ENCODE measurements around the gene IRS1.

The IRS1 gene

GRCh38 chr2:226793646-226794045 is 6.0 kb downstream of the IRS1 start:
- TF ChIP-seq CEBPB (IDR thresholded peaks at IDR 0.05): no peak
- no peak for TF ChIP-seq RAD21 (IDR thresholded peaks at IDR 0.05; ENCODE audit: low read depth)
- TF ChIP-seq, protein P1, sequence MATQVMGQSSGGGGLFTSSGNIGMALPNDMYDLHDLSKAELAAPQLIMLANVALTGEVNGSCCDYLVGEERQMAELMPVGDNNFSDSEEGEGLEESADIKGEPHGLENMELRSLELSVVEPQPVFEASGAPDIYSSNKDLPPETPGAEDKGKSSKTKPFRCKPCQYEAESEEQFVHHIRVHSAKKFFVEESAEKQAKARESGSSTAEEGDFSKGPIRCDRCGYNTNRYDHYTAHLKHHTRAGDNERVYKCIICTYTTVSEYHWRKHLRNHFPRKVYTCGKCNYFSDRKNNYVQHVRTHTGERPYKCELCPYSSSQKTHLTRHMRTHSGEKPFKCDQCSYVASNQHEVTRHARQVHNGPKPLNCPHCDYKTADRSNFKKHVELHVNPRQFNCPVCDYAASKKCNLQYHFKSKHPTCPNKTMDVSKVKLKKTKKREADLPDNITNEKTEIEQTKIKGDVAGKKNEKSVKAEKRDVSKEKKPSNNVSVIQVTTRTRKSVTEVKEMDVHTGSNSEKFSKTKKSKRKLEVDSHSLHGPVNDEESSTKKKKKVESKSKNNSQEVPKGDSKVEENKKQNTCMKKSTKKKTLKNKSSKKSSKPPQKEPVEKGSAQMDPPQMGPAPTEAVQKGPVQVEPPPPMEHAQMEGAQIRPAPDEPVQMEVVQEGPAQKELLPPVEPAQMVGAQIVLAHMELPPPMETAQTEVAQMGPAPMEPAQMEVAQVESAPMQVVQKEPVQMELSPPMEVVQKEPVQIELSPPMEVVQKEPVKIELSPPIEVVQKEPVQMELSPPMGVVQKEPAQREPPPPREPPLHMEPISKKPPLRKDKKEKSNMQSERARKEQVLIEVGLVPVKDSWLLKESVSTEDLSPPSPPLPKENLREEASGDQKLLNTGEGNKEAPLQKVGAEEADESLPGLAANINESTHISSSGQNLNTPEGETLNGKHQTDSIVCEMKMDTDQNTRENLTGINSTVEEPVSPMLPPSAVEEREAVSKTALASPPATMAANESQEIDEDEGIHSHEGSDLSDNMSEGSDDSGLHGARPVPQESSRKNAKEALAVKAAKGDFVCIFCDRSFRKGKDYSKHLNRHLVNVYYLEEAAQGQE (IDR thresholded peaks at IDR 0.05; ENCODE audit: low read depth): no peak
- TF ChIP-seq MAX (IDR thresholded peaks at IDR 0.05): no peak
- TF ChIP-seq TEAD4 (IDR thresholded peaks at IDR 0.05): no peak
- TF ChIP-seq CREB1 (IDR thresholded peaks at IDR 0.05; ENCODE audit: low read depth): no peak
- TF ChIP-seq NFIC (IDR thresholded peaks at IDR 0.05): no peak
- no peak for TF ChIP-seq EP300 (IDR thresholded peaks at IDR 0.05; ENCODE audit: borderline replicate concordance)

- TF ChIP-seq NFIC (IDR thresholded peaks at IDR 0.05) (no peak), FOXM1 (IDR thresholded peaks at IDR 0.05; ENCODE audit: borderline replicate concordance, low read depth) (no peak), TEAD4 (IDR thresholded peaks at IDR 0.05) (no peak), TCF12 (IDR thresholded peaks at IDR 0.05; ENCODE audit: low read depth) (no peak), RAD21 (IDR thresholded peaks at IDR 0.05; ENCODE audit: low read depth) (no peak), EP300 (IDR thresholded peaks at IDR 0.05; ENCODE audit: borderline replicate concordance) (no peak), TAF1 (IDR thresholded peaks at IDR 0.05; ENCODE audit: low read depth) (no peak), USF1 (IDR thresholded peaks at IDR 0.05) (no peak), EGR1 (IDR thresholded peaks at IDR 0.05) (no peak), CREB1 (IDR thresholded peaks at IDR 0.05; ENCODE audit: low read depth) (no peak), CEBPB (IDR thresholded peaks at IDR 0.05) (no peak), YY1 (IDR thresholded peaks at IDR 0.05; ENCODE audit: low read depth) (no peak), ZBTB7A (IDR thresholded peaks at IDR 0.05; ENCODE audit: low read depth) (no peak), MAX (IDR thresholded peaks at IDR 0.05) (no peak)
- TF ChIP-seq, protein P1 (IDR thresholded peaks at IDR 0.05; ENCODE audit: low read depth): no peak
Measured at GRCh38 chr2:226792155-226792881, 7.3 kb downstream of the IRS1 start.

DNA sequence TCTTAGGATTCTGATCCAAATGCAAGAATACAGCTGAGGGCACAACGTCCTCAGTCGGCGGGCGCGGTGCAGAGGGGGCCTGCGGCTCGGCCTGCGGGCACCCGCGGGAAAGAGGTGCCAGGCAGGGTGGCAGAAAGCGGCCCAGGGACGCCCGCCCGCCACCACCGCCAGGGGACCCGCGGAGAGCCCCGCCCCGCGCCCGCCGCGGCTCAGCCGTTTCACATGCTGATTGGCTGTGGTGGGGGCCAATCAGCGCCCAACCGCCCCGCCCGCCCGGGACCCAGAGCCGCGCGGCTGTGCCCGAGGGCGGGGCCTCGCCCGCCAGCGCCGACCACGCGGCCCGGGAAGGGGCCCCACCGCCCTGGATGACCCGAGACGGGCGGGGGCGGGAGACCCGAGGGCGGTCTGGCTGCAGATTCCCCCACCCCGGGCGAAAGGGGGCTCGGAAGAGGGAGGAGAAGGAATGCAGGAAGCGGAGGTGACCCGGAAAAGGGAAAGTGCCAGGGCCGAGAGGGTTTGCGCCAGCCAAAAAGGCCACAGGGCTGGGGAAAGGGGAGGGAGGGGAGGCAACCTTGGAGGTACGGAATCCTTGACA is 8.0 kb downstream of the IRS1 start:
- TF ChIP-seq TEAD4 (IDR thresholded peaks at IDR 0.05) (0 out of 2 replicates have a peak, but pooled peaks have one; percentile 41), YY1 (IDR thresholded peaks at IDR 0.05; ENCODE audit: low read depth) (peak; percentile 2; the same call in 1 of the 2 replicates), CEBPB (IDR thresholded peaks at IDR 0.05) (no peak), TAF1 (IDR thresholded peaks at IDR 0.05; ENCODE audit: low read depth) (peak; percentile 63; the same call in 1 of the 2 replicates), EGR1 (IDR thresholded peaks at IDR 0.05) (peak; percentile 87), RAD21 (IDR thresholded peaks at IDR 0.05; ENCODE audit: low read depth) (no peak; the same call in 1 of the 2 replicates), TCF12 (IDR thresholded peaks at IDR 0.05; ENCODE audit: low read depth) (peak; percentile 63), CREB1 (IDR thresholded peaks at IDR 0.05; ENCODE audit: low read depth) (no peak), ZBTB7A (IDR thresholded peaks at IDR 0.05; ENCODE audit: low read depth) (peak; percentile 97), FOXM1 (IDR thresholded peaks at IDR 0.05; ENCODE audit: borderline replicate concordance, low read depth) (peak; percentile 44; the same call in 1 of the 2 replicates), NFIC (IDR thresholded peaks at IDR 0.05) (0 out of 2 replicates have a peak, but pooled peaks have one; percentile 37), EP300 (IDR thresholded peaks at IDR 0.05; ENCODE audit: borderline replicate concordance) (peak; percentile 54; the same call in 1 of the 2 replicates), MAX (IDR thresholded peaks at IDR 0.05) (peak; percentile 68), USF1 (IDR thresholded peaks at IDR 0.05) (no peak)
- TF ChIP-seq, protein P1 (IDR thresholded peaks at IDR 0.05; ENCODE audit: low read depth): no peak

Measured in Ishikawa (cell line).